Measurements from ENCODE around the gene KLHL41.
"Not testable (repeated sequence)": the region's sequence is repeated elsewhere in the genome, so short reads cannot be mapped to it uniquely, and the experiment has no call there.

DNA sequence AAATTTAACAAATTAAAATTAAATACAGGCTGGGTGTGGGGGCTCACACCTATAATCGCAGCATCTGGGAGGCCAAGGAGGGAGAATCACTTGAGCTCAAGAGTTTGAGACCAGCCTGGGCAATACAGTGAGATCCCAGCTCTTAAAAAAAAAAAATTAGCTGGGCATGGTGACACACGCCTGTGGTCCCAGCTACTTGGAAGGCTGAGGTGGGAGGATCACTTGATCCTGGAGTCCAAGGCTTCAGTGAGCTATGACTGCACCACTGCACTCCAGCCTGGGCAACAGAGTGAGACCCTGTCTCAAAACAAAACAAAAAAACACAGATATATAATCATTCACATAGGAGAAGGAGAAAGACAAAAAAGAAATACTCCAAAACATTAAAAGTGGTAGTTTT, 30.0 kb downstream of the KLHL41 start:
- TF ChIP-seq, protein P1, sequence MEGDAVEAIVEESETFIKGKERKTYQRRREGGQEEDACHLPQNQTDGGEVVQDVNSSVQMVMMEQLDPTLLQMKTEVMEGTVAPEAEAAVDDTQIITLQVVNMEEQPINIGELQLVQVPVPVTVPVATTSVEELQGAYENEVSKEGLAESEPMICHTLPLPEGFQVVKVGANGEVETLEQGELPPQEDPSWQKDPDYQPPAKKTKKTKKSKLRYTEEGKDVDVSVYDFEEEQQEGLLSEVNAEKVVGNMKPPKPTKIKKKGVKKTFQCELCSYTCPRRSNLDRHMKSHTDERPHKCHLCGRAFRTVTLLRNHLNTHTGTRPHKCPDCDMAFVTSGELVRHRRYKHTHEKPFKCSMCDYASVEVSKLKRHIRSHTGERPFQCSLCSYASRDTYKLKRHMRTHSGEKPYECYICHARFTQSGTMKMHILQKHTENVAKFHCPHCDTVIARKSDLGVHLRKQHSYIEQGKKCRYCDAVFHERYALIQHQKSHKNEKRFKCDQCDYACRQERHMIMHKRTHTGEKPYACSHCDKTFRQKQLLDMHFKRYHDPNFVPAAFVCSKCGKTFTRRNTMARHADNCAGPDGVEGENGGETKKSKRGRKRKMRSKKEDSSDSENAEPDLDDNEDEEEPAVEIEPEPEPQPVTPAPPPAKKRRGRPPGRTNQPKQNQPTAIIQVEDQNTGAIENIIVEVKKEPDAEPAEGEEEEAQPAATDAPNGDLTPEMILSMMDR (IDR thresholded peaks at IDR 0.05; ENCODE audit: poor library complexity, severe bottlenecking) = not testable (repeated sequence)
- TF ChIP-seq POLR2AphosphoS5 (IDR thresholded peaks at IDR 0.05); REST (IDR thresholded peaks at IDR 0.05; ENCODE audit: borderline replicate concordance); EP300 (conservative IDR thresholded peaks at IDR 0.05; ENCODE audit: poor library complexity, severe bottlenecking); SMC3 (conservative IDR thresholded peaks at IDR 0.05; ENCODE audit: poor library complexity); EZH2 (IDR thresholded peaks at IDR 0.05; ENCODE audit: borderline replicate concordance, insufficient read depth, low read length, poor library complexity, severe bottlenecking); TAF1 (IDR thresholded peaks at IDR 0.05; ENCODE audit: low read depth): not testable (repeated sequence)
